ENCODE data around the gene POLR2J.
A peak's percentile ranks its signal among the peaks of the same experiment; 100 is the strongest.
"Not testable (repeated sequence)": the region's sequence is repeated elsewhere in the genome, so short reads cannot be mapped to it uniquely, and the experiment has no call there.

Gene POLR2J

GRCh38 chr7:102456327-102456726, 22.4 kb downstream of the POLR2J start:
- Histone ChIP-seq H3K27me3 (ENCODE audit: insufficient read depth, low read depth, severe bottlenecking) (no peaks in the 10 kb centered on the region), H3K27ac (no peak overlapping the region), H3K36me3 (peaks cover 33% of the 10 kb centered on the region), H3K9me3 (ENCODE audit: severe bottlenecking) (no peaks in the 10 kb centered on the region), H3K4me3 (ENCODE audit: low read depth, low read length) (no peak overlapping the region)
- TF ChIP-seq CTCF (IDR thresholded peaks at IDR 0.05; ENCODE audit: low read depth, low read length): no peak
- DNase-seq: no peak

- DNase-seq: no peak
- H3K36me3 ChIP-seq: peaks cover 33% of the 10 kb centered on the region
- no peaks in the 10 kb centered on the region for H3K9me3 ChIP-seq (ENCODE audit: severe bottlenecking)
- H3K4me3 ChIP-seq (ENCODE audit: low read depth, low read length): no peak overlapping the region
- H3K27ac ChIP-seq: no peak overlapping the region
- TF ChIP-seq CTCF (IDR thresholded peaks at IDR 0.05; ENCODE audit: low read depth, low read length): no peak
- H3K27me3 ChIP-seq (ENCODE audit: insufficient read depth, low read depth, severe bottlenecking): no peaks in the 10 kb centered on the region
Measured at GRCh38 chr7:102455596-102455995, 23.1 kb downstream of the POLR2J start.

- not testable (repeated sequence) for H3K27ac ChIP-seq; H3K27me3 ChIP-seq (ENCODE audit: insufficient read depth, low read depth, severe bottlenecking); DNase-seq; H3K4me3 ChIP-seq (ENCODE audit: low read depth, low read length); H3K9me3 ChIP-seq (ENCODE audit: severe bottlenecking)
- H3K36me3 ChIP-seq: peaks cover 33% of the 10 kb centered on the region
Measured at GRCh38 chr7:102454932-102455331, 23.8 kb downstream of the POLR2J start.

- H3K27me3 ChIP-seq (ENCODE audit: insufficient read depth, low read depth, severe bottlenecking): no peaks in the 10 kb centered on the region
- H3K27ac ChIP-seq: no peak overlapping the region
- no peak overlapping the region for H3K4me3 ChIP-seq (ENCODE audit: low read depth, low read length)
- no peak for DNase-seq
- H3K9me3 ChIP-seq (ENCODE audit: severe bottlenecking): no peaks in the 10 kb centered on the region
- H3K36me3 ChIP-seq: peaks cover 29% of the 10 kb centered on the region
- no peak for TF ChIP-seq CTCF (IDR thresholded peaks at IDR 0.05; ENCODE audit: low read depth, low read length)
Measured at GRCh38 chr7:102454468-102454867, 24.3 kb downstream of the POLR2J start.

- no peak for DNase-seq
- Histone ChIP-seq H3K36me3 (peaks cover 29% of the 10 kb centered on the region), H3K9me3 (ENCODE audit: severe bottlenecking) (no peaks in the 10 kb centered on the region), H3K27me3 (ENCODE audit: insufficient read depth, low read depth, severe bottlenecking) (no peaks in the 10 kb centered on the region), H3K4me3 (ENCODE audit: low read depth, low read length) (no peak overlapping the region), H3K27ac (no peak overlapping the region)
- no peak for TF ChIP-seq CTCF (IDR thresholded peaks at IDR 0.05; ENCODE audit: low read depth, low read length)
Measured at GRCh38 chr7:102453319-102453718, 25.4 kb downstream of the POLR2J start.

GRCh38 chr7:102452451-102452850, 26.3 kb downstream of the POLR2J start:
- Histone ChIP-seq H3K4me3 (ENCODE audit: low read depth, low read length) (no peak overlapping the region), H3K36me3 (peaks cover 33% of the 10 kb centered on the region), H3K9me3 (ENCODE audit: severe bottlenecking) (no peaks in the 10 kb centered on the region), H3K27ac (peak overlapping the region; percentile 80), H3K27me3 (ENCODE audit: insufficient read depth, low read depth, severe bottlenecking) (no peaks in the 10 kb centered on the region)
- no peak for DNase-seq
- TF ChIP-seq CTCF (IDR thresholded peaks at IDR 0.05; ENCODE audit: low read depth, low read length): no peak
